Chondrocyte (in vitro differentiated cells): ENCODE data around the gene MPDZ. TPM values are rescaled to one million over a fixed set of nuclear protein-coding genes. Genes with fewer than 3 reads are reported as not detected.

Experiments used
- DNase-seq: peaks from one replicate; pipeline ENCODE4 v3.0.0; 2021; ENCODE audit warnings: mixed read lengths, low spot score
- H3K27ac Mint-ChIP-seq: one replicate; pipeline ENCODE4 v1.8.0; 2021; ENCODE audit warnings: mild to moderate bottlenecking, moderate library complexity, mixed read lengths; ENCODE audit not compliant: unreplicated experiment
- H3K27me3 Mint-ChIP-seq: 2 replicates; pipeline ENCODE4 v1.8.0; 2021; ENCODE audit warnings: low read depth, mixed read lengths
- H3K36me3 Mint-ChIP-seq: 2 replicates; pipeline ENCODE4 v1.8.0; 2021; ENCODE audit warnings: low read depth, mixed read lengths
- H3K4me1 Mint-ChIP-seq: 2 replicates; pipeline ENCODE4 v1.8.0; 2021; ENCODE audit warnings: low read depth, mild to moderate bottlenecking, mixed read lengths
- H3K4me3 Mint-ChIP-seq: one replicate; pipeline ENCODE4 v1.8.0; 2021; ENCODE audit warnings: mild to moderate bottlenecking, moderate library complexity, mixed read lengths; ENCODE audit not compliant: unreplicated experiment
- H3K9me3 Mint-ChIP-seq: 2 replicates; pipeline ENCODE4 v1.8.0; 2021; ENCODE audit warnings: low read depth, mixed read lengths
- CTCF ChIP-seq: fragments of 200-600 bp; sonication (generic); IDR thresholded peaks from 2 replicates; pipeline ENCODE4 v1.5.0; 2021; ENCODE audit warnings: antibody characterized with exemption, mild to moderate bottlenecking, moderate library complexity
- total RNA-seq: library from RNA; stranded (reverse); gene quantifications from 3 replicates; pipeline ENCODE4 v1.2.1, GENCODE V29; 2021

Gene MPDZ
- total RNA-seq, 1 donor from 2014 or later, result 42.5 TPM

DNA sequence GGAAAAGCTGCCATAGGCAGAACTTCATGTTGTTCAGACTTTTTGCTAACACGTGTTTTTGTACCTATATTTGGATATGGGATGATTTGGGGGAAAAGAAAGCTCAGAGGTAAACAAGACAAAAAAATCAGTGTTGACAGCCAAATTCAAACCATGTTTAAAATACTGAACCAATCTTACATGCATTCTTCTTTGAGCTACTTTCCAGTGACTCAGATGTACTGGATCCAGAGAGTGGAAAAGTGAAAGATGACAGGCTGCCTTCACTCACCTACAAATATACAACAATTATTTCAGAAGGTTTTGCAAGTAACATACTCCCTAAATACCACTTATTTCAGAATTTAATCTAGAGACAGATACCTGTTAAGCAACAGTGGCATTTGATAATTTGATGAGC is 165.7 kb downstream of the MPDZ start:
- H3K36me3 Mint-ChIP-seq, result peaks cover 31% of the 10 kb centered on the region
- TF ChIP-seq CTCF, result no peak
- no peak for DNase-seq
- no peaks in the 10 kb centered on the region for H3K27me3 Mint-ChIP-seq
- H3K4me1 Mint-ChIP-seq, result peaks cover 15% of the 10 kb centered on the region
- no peaks in the 10 kb centered on the region for H3K9me3 Mint-ChIP-seq
- H3K27ac Mint-ChIP-seq, result no peak overlapping the region
- no peak overlapping the region for H3K4me3 Mint-ChIP-seq

DNA sequence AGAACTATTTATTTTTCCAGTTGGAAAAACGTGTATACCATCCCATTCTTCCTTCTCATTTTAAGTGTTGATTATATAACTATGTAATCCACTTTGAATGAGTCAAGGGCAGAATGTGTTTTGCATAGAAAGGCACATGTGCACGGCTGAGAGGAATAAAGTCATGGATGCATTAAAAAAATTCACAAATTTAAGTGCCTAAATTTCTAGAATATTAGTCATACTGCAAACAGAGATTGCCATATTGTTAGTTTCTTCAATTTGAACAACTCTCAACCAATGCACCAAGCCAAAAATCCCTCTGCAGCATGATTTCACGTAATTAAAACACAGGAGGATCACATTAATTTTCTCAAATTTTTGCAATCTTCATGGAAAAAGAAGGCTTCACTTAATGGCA is 166.3 kb downstream of the MPDZ start:
- TF ChIP-seq CTCF, result no peak
- no peak overlapping the region for H3K27ac Mint-ChIP-seq
- no peak overlapping the region for H3K4me3 Mint-ChIP-seq
- peaks cover 30% of the 10 kb centered on the region for H3K36me3 Mint-ChIP-seq
- H3K27me3 Mint-ChIP-seq, result no peaks in the 10 kb centered on the region
- peaks cover 15% of the 10 kb centered on the region for H3K4me1 Mint-ChIP-seq
- no peak for DNase-seq
- H3K9me3 Mint-ChIP-seq, result no peaks in the 10 kb centered on the region

DNA sequence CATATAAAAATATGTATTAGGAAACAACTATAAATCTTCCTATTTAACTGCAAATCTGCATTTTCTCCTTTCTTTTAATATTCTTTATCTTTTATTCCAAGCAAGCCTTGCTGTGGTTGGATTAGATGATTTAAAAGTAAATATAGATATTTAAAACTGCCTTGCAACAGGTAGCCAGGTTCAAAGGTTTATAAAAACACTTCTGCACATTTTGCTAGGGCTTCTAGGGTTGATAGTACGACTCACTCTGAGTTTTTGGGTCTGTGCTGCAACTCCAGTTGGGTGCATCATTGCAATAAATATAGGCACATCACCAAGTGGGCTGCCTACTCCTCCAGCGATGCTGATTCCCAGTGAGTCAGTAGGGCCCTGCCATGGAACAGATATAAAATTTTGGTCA is 167.7 kb downstream of the MPDZ start:
- Mint-ChIP-seq H3K4me3 (no peak overlapping the region), H3K4me1 (peaks cover 15% of the 10 kb centered on the region), H3K36me3 (peaks cover 33% of the 10 kb centered on the region), H3K27ac (no peak overlapping the region), H3K9me3 (no peaks in the 10 kb centered on the region), H3K27me3 (no peaks in the 10 kb centered on the region)
- no peak for TF ChIP-seq CTCF
- DNase-seq, result no peak

DNA sequence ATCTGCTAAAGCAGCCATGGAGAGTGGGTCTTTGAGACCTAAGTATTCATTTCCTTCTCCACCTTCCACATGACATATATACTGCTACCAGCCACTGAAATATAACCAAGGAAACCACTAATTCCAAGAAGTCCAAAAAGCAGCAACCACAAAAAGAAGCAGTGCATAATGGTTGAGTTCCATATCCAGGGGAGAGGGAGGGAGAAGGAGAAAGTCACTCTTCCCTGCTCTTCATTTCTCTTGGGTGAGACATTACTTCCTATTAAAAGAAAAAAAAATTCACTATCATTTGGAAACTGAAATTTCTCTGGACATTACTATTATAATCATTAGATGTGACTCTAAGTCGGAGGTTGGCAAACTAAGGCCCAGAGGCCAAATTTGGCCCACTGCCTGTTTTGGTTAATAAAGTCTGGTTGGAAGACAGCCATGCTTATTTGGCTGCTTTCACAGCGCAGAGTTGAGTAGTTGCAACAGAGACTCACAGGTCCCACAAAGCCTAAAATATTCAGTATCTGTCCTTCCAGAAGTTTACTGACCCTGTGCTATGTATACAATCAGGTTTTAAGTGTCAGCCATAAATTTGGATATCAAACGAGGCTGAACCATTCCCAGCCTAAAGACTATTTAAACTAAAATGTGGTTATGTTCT is 168.6 kb downstream of the MPDZ start:
- H3K4me3 Mint-ChIP-seq, result no peak overlapping the region
- H3K36me3 Mint-ChIP-seq, result peaks cover 36% of the 10 kb centered on the region
- H3K4me1 Mint-ChIP-seq, result peaks cover 15% of the 10 kb centered on the region
- no peak for TF ChIP-seq CTCF
- no peaks in the 10 kb centered on the region for H3K27me3 Mint-ChIP-seq
- H3K9me3 Mint-ChIP-seq, result no peaks in the 10 kb centered on the region
- DNase-seq, result no peak
- no peak overlapping the region for H3K27ac Mint-ChIP-seq

- Mint-ChIP-seq H3K9me3 (no peaks in the 10 kb centered on the region), H3K4me3 (no peak overlapping the region), H3K4me1 (peaks cover 15% of the 10 kb centered on the region), H3K36me3 (peaks cover 38% of the 10 kb centered on the region), H3K27me3 (no peaks in the 10 kb centered on the region), H3K27ac (no peak overlapping the region)
- no peak for TF ChIP-seq CTCF
- no peak for DNase-seq
Observed at GRCh38 chr9:13109781-13110180, 169.7 kb downstream of the MPDZ start.
